Gastroesophageal sphincter (tissue), 4 donors: ENCODE measurements around the gene HAUS7. TPM values are rescaled to one million over a fixed set of nuclear protein-coding genes. Genes with fewer than 3 reads are reported as not detected.
A peak's percentile ranks its signal among the peaks of the same experiment; 100 is the strongest.

Experiments
- ATAC-seq: fragments of 150-250 bp; one replicate; pipeline ENCODE4 v1.9.1; 2016; ENCODE audit warnings: mild to moderate bottlenecking, moderate library complexity
- H3K27ac ChIP-seq, 4 donors: fragments of 200-600 bp; sonication (generic) in 3 of 4; 1 replicate in 3 of 4; 2 replicates in 1 of 4; pipeline ENCODE4 v1.5.1; 2016 to 2019
- H3K27me3 ChIP-seq: fragments of 200-600 bp; sonication (generic); one replicate; pipeline ENCODE4 v1.5.1; 2019
- H3K36me3 ChIP-seq, 2 donors: fragments of 200-600 bp; sonication (generic); one replicate each; pipeline ENCODE4 v1.5.1; 2019; ENCODE audit warnings: control low read depth in 1 of 2
- H3K4me1 ChIP-seq, 3 donors: fragments of 200-600 bp; sonication (generic); 1 replicate in 2 of 3; 2 replicates in 1 of 3; pipeline ENCODE4 v1.5.1; 2016 to 2019; ENCODE audit warnings: control low read depth in 2 of 3
- H3K4me3 ChIP-seq, 2 donors: fragments of 200-600 bp; sonication (generic); one replicate each; pipeline ENCODE4 v1.5.1; 2019; ENCODE audit warnings: mild to moderate bottlenecking in 1 of 2, moderate library complexity in 1 of 2
- H3K9me3 ChIP-seq, 3 donors: fragments of 200-600 bp; sonication (generic); one replicate each; pipeline ENCODE4 v1.5.1; 2017 to 2019; ENCODE audit warnings: control low read depth in 2 of 3
- CTCF ChIP-seq, 4 experiments: fragments of 200-600 bp in 2 of 4; fragments of 450-650 bp in 2 of 4; sonication (generic) in 1 of 4; IDR thresholded peaks; one replicate each; pipeline ENCODE4 v1.5.1; 2017 to 2019; ENCODE audit warnings: antibody characterized with exemption in 4 of 4, mild to moderate bottlenecking in 2 of 4, moderate library complexity in 2 of 4
- EP300 ChIP-seq: sonication (generic); formaldehyde crosslinking; IDR thresholded peaks from one replicate; pipeline ENCODE4 v1.6.1; 2017; ENCODE audit warnings: antibody characterized with exemption, mild to moderate bottlenecking
- POLR2A ChIP-seq, 2 donors: fragments of 450-650 bp; IDR thresholded peaks; one replicate each; pipeline ENCODE4 v1.6.1; 2017; ENCODE audit warnings: antibody characterized with exemption in 2 of 2, mild to moderate bottlenecking in 2 of 2, moderate library complexity in 1 of 2
- POLR2AphosphoS5 ChIP-seq: sonication (generic); formaldehyde crosslinking; IDR thresholded peaks from one replicate; pipeline ENCODE4 v1.6.1; 2017; ENCODE audit warnings: antibody characterized with exemption
- WGBS, 2 donors: methylation state at CpG; one replicate each; pipeline ENCODE4 v1.1.5; 2018; ENCODE audit warnings: low coverage in 1 of 2; 5-methylcytosine and 5-hydroxymethylcytosine counted together
- total RNA-seq, 4 donors: library from RNA; depleted of rRNA; stranded (reverse); fragments of >200 nt; gene quantifications; one replicate each; pipeline ENCODE4 v1.1.0, GENCODE V29; 2016

HAUS7 gene
- total RNA-seq, 4 donors from 2014 or later: 20.2 to 34.0 (median 28.3) TPM

DNA sequence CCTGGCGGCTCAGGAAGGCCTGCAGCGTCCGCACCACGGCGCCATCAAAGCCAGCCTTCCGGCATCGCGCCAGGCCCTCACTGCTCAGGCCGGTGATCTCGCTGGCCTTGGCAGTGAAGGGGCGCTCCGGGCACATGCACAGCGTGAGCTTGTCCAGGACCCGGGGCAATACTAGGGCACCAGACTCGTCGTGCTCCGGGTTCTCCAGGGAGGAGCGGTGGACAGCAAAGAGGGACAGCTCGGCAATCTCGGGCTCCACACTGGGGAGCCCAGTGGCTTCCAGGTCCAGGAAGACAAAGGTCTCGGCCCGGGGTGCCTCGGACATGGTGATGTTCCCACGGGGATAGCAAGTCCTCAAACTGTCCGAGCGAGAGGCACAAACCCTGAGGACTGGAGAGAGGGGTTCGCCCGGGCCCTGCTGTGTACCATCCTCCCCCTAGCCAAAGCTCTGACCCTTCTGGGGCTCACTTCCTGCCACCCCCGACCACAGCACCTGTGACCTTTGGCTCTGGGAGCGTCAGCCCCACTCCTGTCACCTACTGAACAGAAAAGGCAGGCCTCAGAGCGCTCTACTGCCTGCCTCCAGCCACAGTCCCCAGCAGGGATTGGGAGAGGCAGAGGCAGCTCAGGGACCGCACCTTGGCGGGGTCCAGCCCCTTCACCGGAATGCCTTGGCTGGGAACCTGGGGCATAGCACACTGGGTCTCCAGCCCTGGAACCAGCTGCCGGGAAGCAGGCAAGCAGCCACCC lies 25.1 kb downstream of the HAUS7 start:
- Histone ChIP-seq H3K9me3 (no peaks in the 10 kb centered on the region), H3K4me1 (no peaks in the 10 kb centered on the region), H3K4me3 (no peak overlapping the region), H3K36me3 (peaks cover 0 to 9% of the 10 kb centered on the region in 2 donors), H3K27me3 (peaks cover 4% of the 10 kb centered on the region), H3K27ac (no peak overlapping the region)
- ATAC-seq: no peak
- TF ChIP-seq CTCF (IDR thresholded peaks at IDR 0.05) (no peak), POLR2A (IDR thresholded peaks at IDR 0.05) (no peak), POLR2AphosphoS5 (no peak), EP300 (no peak)
- no CpG with 5 or more reads among the region's 35 CpGs for WGBS, 2 donors

- H3K4me1 ChIP-seq: no peaks in the 10 kb centered on the region
- H3K9me3 ChIP-seq: no peaks in the 10 kb centered on the region
- TF ChIP-seq POLR2AphosphoS5: no peak
- TF ChIP-seq CTCF (IDR thresholded peaks at IDR 0.05): no peak
- no peak for TF ChIP-seq POLR2A (IDR thresholded peaks at IDR 0.05)
- TF ChIP-seq EP300: no peak
- H3K4me3 ChIP-seq: no peak overlapping the region
- no peak overlapping the region for H3K27ac ChIP-seq
- peak; percentile 10 for ATAC-seq
- no CpG with 5 or more reads among the region's 37 CpGs for WGBS, 2 donors
- peaks cover 9% of the 10 kb centered on the region for H3K27me3 ChIP-seq
- peaks cover 0 to 1% of the 10 kb centered on the region in 2 donors for H3K36me3 ChIP-seq
These were observed 25.9 kb downstream of the HAUS7 start for GRCh38 chrX:153444333-153445011.

- Histone ChIP-seq H3K4me1 (no peaks in the 10 kb centered on the region), H3K4me3 (no peak overlapping the region), H3K27me3 (peaks cover 11% of the 10 kb centered on the region), H3K36me3 (no peaks in the 10 kb centered on the region), H3K9me3 (no peaks in the 10 kb centered on the region), H3K27ac (no peak overlapping the region)
- 64 to 93% methylated on average over 3 to 8 of the region's 25 CpGs for WGBS, 2 donors
- no peak for ATAC-seq
- TF ChIP-seq CTCF (IDR thresholded peaks at IDR 0.05) (no peak), POLR2AphosphoS5 (no peak), POLR2A (IDR thresholded peaks at IDR 0.05) (no peak), EP300 (no peak)
These were observed 26.7 kb downstream of the HAUS7 start for GRCh38 chrX:153443476-153444332.

GRCh38 chrX:153442463-153442862 lies 27.9 kb downstream of the HAUS7 start:
- Histone ChIP-seq H3K27me3 (peaks cover 11% of the 10 kb centered on the region), H3K27ac (no peak overlapping the region), H3K36me3 (no peaks in the 10 kb centered on the region), H3K4me1 (no peaks in the 10 kb centered on the region), H3K9me3 (no peaks in the 10 kb centered on the region), H3K4me3 (no peak overlapping the region)
- TF ChIP-seq EP300 (no peak), POLR2A (IDR thresholded peaks at IDR 0.05) (no peak)
- WGBS, 2 donors: 83% methylated on average over 1 of the region's 5 CpGs; no CpG with 5 or more reads in 1 of the 2 donors
- ATAC-seq: no peak

DNA sequence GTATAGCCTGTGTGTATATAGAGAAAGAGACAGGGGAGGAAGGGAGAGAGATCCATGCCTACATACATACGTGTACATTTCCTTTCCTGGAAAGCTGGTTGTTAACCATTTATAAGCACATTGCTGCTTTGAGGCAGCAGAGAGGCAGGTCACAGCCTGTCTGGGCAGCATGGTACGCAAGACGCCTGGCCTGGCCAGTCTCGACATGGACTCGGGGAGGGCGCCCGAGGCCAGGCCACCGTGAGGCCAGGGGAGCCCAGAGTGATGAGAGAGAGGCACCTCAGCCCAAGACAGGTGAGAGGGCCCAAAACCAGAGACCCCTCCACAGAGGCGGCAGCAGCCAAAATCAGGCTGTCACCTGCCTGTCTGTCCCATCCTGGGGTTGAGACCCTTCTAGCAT lies 28.4 kb downstream of the HAUS7 start:
- TF ChIP-seq CTCF (IDR thresholded peaks at IDR 0.05) (no peak), EP300 (no peak), POLR2A (IDR thresholded peaks at IDR 0.05) (no peak), POLR2AphosphoS5 (no peak)
- WGBS, 2 donors: 0 to 66% methylated on average over 1 to 8 of the region's 9 CpGs
- H3K27ac ChIP-seq: no peak overlapping the region

More for the DNA sequence above, 28.4 kb downstream of the HAUS7 start:
- Histone ChIP-seq H3K9me3 (no peaks in the 10 kb centered on the region), H3K4me3 (no peak overlapping the region), H3K36me3 (no peaks in the 10 kb centered on the region), H3K27me3 (peaks cover 11% of the 10 kb centered on the region), H3K4me1 (no peaks in the 10 kb centered on the region)
- ATAC-seq: no peak
